Hepatocyte (in vitro differentiated cells): ENCODE data around the gene ITGAE. TPM values are rescaled to one million over a fixed set of nuclear protein-coding genes. Genes with fewer than 3 reads are reported as not detected.
"Not testable (repeated sequence)": the region's sequence is repeated elsewhere in the genome, so short reads cannot be mapped to it uniquely, and the experiment has no call there.

Experiments
- DNase-seq: peaks from one replicate; pipeline ENCODE4 v3.0.0-alpha.2; 2016; ENCODE audit warnings: low spot score
- H2AFZ ChIP-seq: fragments of 200-600 bp; sonication (generic); 2 replicates; pipeline ENCODE4 v1.6.0; 2016; ENCODE audit warnings: antibody characterized with exemption, mild to moderate bottlenecking
- H3K27ac ChIP-seq: fragments of 200-600 bp; sonication (generic); 2 replicates; pipeline ENCODE4 v1.5.1; 2016; ENCODE audit warnings: mild to moderate bottlenecking
- H3K27me3 ChIP-seq: fragments of 200-600 bp; sonication (generic); 2 replicates; pipeline ENCODE4 v1.6.1; 2016
- H3K36me3 ChIP-seq: fragments of 200-600 bp; sonication (generic); replicated peaks from 2 replicates; pipeline ENCODE4 v1.5.1; 2016; ENCODE audit warnings: low read depth; ENCODE audit not compliant: insufficient read depth
- H3K4me1 ChIP-seq: fragments of 200-600 bp; sonication (generic); 2 replicates; pipeline ENCODE4 v1.5.1; 2016; ENCODE audit warnings: mild to moderate bottlenecking, moderate library complexity; ENCODE audit not compliant: insufficient read depth
- H3K4me2 ChIP-seq: fragments of 200-600 bp; sonication (generic); 2 replicates; pipeline ENCODE4 v1.6.0; 2016
- H3K4me3 ChIP-seq: fragments of 200-600 bp; sonication (generic); 2 replicates; pipeline ENCODE4 v1.5.1; 2016; ENCODE audit warnings: mild to moderate bottlenecking
- H3K79me2 ChIP-seq: fragments of 200-600 bp; sonication (generic); 2 replicates; pipeline ENCODE4 v1.6.0; 2017; ENCODE audit warnings: mild to moderate bottlenecking
- H3K9me2 ChIP-seq: fragments of 200-600 bp; sonication (generic); replicated peaks from 2 replicates; pipeline ENCODE4 v1.6.0; 2017; ENCODE audit warnings: mild to moderate bottlenecking; ENCODE audit not compliant: insufficient read depth
- H3K9me3 ChIP-seq: fragments of 200-600 bp; sonication (generic); 2 replicates; pipeline ENCODE4 v1.5.1; 2016; ENCODE audit warnings: low read depth, mild to moderate bottlenecking
- H4K20me1 ChIP-seq: fragments of 200-600 bp; sonication (generic); 2 replicates; pipeline ENCODE4 v1.6.0; 2016; ENCODE audit warnings: mild to moderate bottlenecking; ENCODE audit not compliant: insufficient read depth, poor library complexity, severe bottlenecking
- CTCF ChIP-seq: fragments of 200-600 bp; sonication (generic); IDR thresholded peaks from 2 replicates; pipeline ENCODE4 v1.5.1; 2016; ENCODE audit warnings: antibody characterized with exemption, mild to moderate bottlenecking; ENCODE audit not compliant: poor library complexity
- EZH2 ChIP-seq: fragments of 200-600 bp; sonication (generic); IDR thresholded peaks from 2 replicates; pipeline ENCODE4 v1.6.1; 2016; ENCODE audit warnings: antibody characterized with exemption, mild to moderate bottlenecking, borderline replicate concordance
- EZH2phosphoT487 ChIP-seq: fragments of 200-600 bp; sonication (generic); IDR thresholded peaks from one replicate; pipeline ENCODE4 v1.6.1; 2018; ENCODE audit warnings: antibody characterized with exemption, mild to moderate bottlenecking, low read depth, moderate library complexity; ENCODE audit not compliant: unreplicated experiment, severe bottlenecking
- WGBS: methylation state at CpG from one replicate; pipeline ENCODE4 v1.1.6; 2016; ENCODE audit warnings: low lambda C conversion rate; ENCODE audit errors: missing lambda C conversion rate; 5-methylcytosine and 5-hydroxymethylcytosine counted together
- polyA plus RNA-seq: library from polyadenylated mRNA; unstranded; fragments of >200 nt; fragmentation: Nextera tagmentation; extraction: Ambion mirVana; gene quantifications from 2 replicates; pipeline ENCODE4 v1.2.1, GENCODE V29; 2016
- total RNA-seq: library from RNA; depleted of rRNA; stranded (reverse); fragments of >200 nt; gene quantifications from 2 replicates; pipeline ENCODE4 v1.2.3, GENCODE V29; 2014

The ITGAE gene
- total and polyA plus RNA-seq, 2 experiments from 2014 or later: 28.1 to 77.0 TPM

- no peak overlapping the region for H3K4me3 ChIP-seq
- TF ChIP-seq CTCF (no peak), EZH2phosphoT487 (no peak), EZH2 (no peak)
- no peaks in the 10 kb centered on the region for H3K9me3 ChIP-seq
- no peaks in the 10 kb centered on the region for H3K27me3 ChIP-seq
- H3K4me2 ChIP-seq: no peak overlapping the region
- no peaks in the 10 kb centered on the region for H4K20me1 ChIP-seq
- no peak overlapping the region for H3K27ac ChIP-seq
- no peak for DNase-seq
- H3K9me2 ChIP-seq: no peaks in the 10 kb centered on the region
- H3K4me1 ChIP-seq: no peaks in the 10 kb centered on the region
- no peaks in the 10 kb centered on the region for H3K79me2 ChIP-seq
- 59% methylated on average over 9 of the region's 9 CpGs for WGBS
- H3K36me3 ChIP-seq: no peaks in the 10 kb centered on the region
- no peak overlapping the region for H2AFZ ChIP-seq
These were observed 68.8 kb downstream of the ITGAE start for GRCh38 chr17:3732210-3732621.

- no peak for DNase-seq
- H3K4me3 ChIP-seq: no peak overlapping the region
- H3K79me2 ChIP-seq: no peaks in the 10 kb centered on the region
- no peak overlapping the region for H3K4me2 ChIP-seq
- no peak overlapping the region for H3K27ac ChIP-seq
- H2AFZ ChIP-seq: no peak overlapping the region
- 46% methylated on average over 8 of the region's 9 CpGs for WGBS
- no peaks in the 10 kb centered on the region for H3K27me3 ChIP-seq
- H4K20me1 ChIP-seq: no peaks in the 10 kb centered on the region
- no peaks in the 10 kb centered on the region for H3K36me3 ChIP-seq
- no peaks in the 10 kb centered on the region for H3K9me3 ChIP-seq
- TF ChIP-seq EZH2phosphoT487: no peak
- no peak for TF ChIP-seq CTCF
- TF ChIP-seq EZH2: no peak
- H3K9me2 ChIP-seq: no peaks in the 10 kb centered on the region
- H3K4me1 ChIP-seq: no peaks in the 10 kb centered on the region
These were observed 70.0 kb downstream of the ITGAE start for GRCh38 chr17:3730881-3731429.

- H3K4me3 ChIP-seq: no peak overlapping the region
- no peak overlapping the region for H3K4me2 ChIP-seq
- H3K9me2 ChIP-seq: no peaks in the 10 kb centered on the region
- H3K9me3 ChIP-seq: no peaks in the 10 kb centered on the region
- 81% methylated on average over 6 of the region's 6 CpGs for WGBS
- H3K36me3 ChIP-seq: no peaks in the 10 kb centered on the region
- H3K4me1 ChIP-seq: no peaks in the 10 kb centered on the region
- no peak for DNase-seq
- H3K27ac ChIP-seq: no peak overlapping the region
- no peaks in the 10 kb centered on the region for H4K20me1 ChIP-seq
- H2AFZ ChIP-seq: no peak overlapping the region
- no peak for TF ChIP-seq CTCF
- no peak for TF ChIP-seq EZH2
- TF ChIP-seq EZH2phosphoT487: no peak
- H3K27me3 ChIP-seq: no peaks in the 10 kb centered on the region
- H3K79me2 ChIP-seq: peaks cover 5% of the 10 kb centered on the region
These were observed 71.1 kb downstream of the ITGAE start for GRCh38 chr17:3729881-3730280.

GRCh38 chr17:3728099-3728498, 72.9 kb downstream of the ITGAE start:
- DNase-seq, H3K36me3 ChIP-seq, H3K4me3 ChIP-seq, H2AFZ ChIP-seq, H3K27ac ChIP-seq, H4K20me1 ChIP-seq, H3K27me3 ChIP-seq, H3K4me2 ChIP-seq, H3K9me2 ChIP-seq, H3K9me3 ChIP-seq, H3K4me1 ChIP-seq: not testable (repeated sequence)
- 98% methylated on average over 3 of the region's 3 CpGs for WGBS
- H3K79me2 ChIP-seq: peaks cover 15% of the 10 kb centered on the region
